HepG2 (cell line): ENCODE results near the gene ABCB11. TPM values are rescaled to one million over a fixed set of nuclear protein-coding genes. Genes with fewer than 3 reads are reported as not detected.

Experiments
- ATAC-seq: fragments of 200-7000 bp; cut with Tn5 transposase; 3 replicates; pipeline ENCODE4 v1.9.1; 2020; ENCODE audit warnings: mild to moderate bottlenecking, moderate library complexity
- BruUV-seq: library from RNA; stranded (reverse); fragments of 400-500 nt; replicated peaks from 2 replicates; lab custom pipeline; 2021; lab: Mats Ljungman, UMichigan
- CTCF ChIA-PET: fragments of 300-600 bp; formaldehyde crosslinking; extraction: SDS; loops from one replicate; lab custom pipeline; 2021; ENCODE audit warnings: low total read pairs, inconsistent platforms, low intra/inter-chr PET ratio; lab: Yijun Ruan, JAX
- POLR2A ChIA-PET: fragments of 350-600 bp; sonication (Branson Sonifier 250); formaldehyde crosslinking; loops from one replicate; lab custom pipeline; 2020; ENCODE audit warnings: antibody characterized with exemption, inconsistent platforms; lab: Yijun Ruan, JAX
- DNase-seq: peaks from one replicate; pipeline ENCODE4 v3.0.0-alpha.2; 2015; ENCODE audit warnings: low spot score
- FAIRE-seq: peaks from 3 replicates; lab custom pipeline; 2011; peaks lifted over from hg19 to GRCh38; lab: Jason Lieb, UNC
- H2AFZ ChIP-seq: one replicate; pipeline ENCODE4 v1.6.1; 2011; ENCODE audit warnings: low read length, inconsistent platforms
- H3K27ac ChIP-seq: fragments of 300-600 bp; 3 replicates; pipeline ENCODE4 v1.8.0; 2011; ENCODE audit warnings: mixed run types, mild to moderate bottlenecking, mixed read lengths, low read length, inconsistent platforms; ENCODE audit not compliant: insufficient read depth; ENCODE audit errors: extremely low read length
- H3K27me3 ChIP-seq, 2 experiments: fragments of 200-600 bp in 1 of 2; 2 replicates in 1 of 2; 3 replicates in 1 of 2; pipeline versions ENCODE4 v1.6.0 to v1.8.0; 2011; ENCODE audit warnings: low read length in 2 of 2, mild to moderate bottlenecking in 2 of 2, moderate library complexity in 2 of 2, inconsistent platforms in 1 of 2; ENCODE audit not compliant: insufficient read depth in 2 of 2, control insufficient read depth in 1 of 2
- H3K36me3 ChIP-seq, 2 experiments: fragments of 200-600 bp in 1 of 2; replicated peaks in 1 of 2; 2 replicates in 1 of 2; 3 replicates in 1 of 2; pipeline versions ENCODE4 v1.5.1 to v1.8.0; 2011; ENCODE audit warnings: low read length in 2 of 2, inconsistent platforms in 1 of 2; ENCODE audit not compliant: insufficient read depth in 2 of 2, control insufficient read depth in 1 of 2
- H3K4me1 ChIP-seq: 2 replicates; pipeline ENCODE4 v1.5.1; 2012; ENCODE audit warnings: low read length, inconsistent platforms; ENCODE audit not compliant: insufficient read depth
- H3K4me2 ChIP-seq: 2 replicates; pipeline ENCODE4 v1.6.0; 2011; ENCODE audit warnings: low read depth, low read length, inconsistent platforms
- H3K4me3 ChIP-seq, 3 experiments: fragments of 200-600 bp in 1 of 3; sonication (generic), shearing (Covaris generic) in 1 of 3; replicated peaks in 1 of 3; 2 replicates each; pipeline ENCODE4 v1.5.1; 2011 to 2016; ENCODE audit warnings: low read length in 3 of 3, inconsistent platforms in 2 of 3, low read depth in 2 of 3, mild to moderate bottlenecking in 2 of 3, control low read depth in 1 of 3, mixed read lengths in 1 of 3; ENCODE audit not compliant: insufficient read depth in 1 of 3
- H3K79me2 ChIP-seq: one replicate; pipeline ENCODE4 v1.6.1; 2011; ENCODE audit warnings: low read length, inconsistent platforms; ENCODE audit not compliant: insufficient read depth
- H3K9ac ChIP-seq: 2 replicates; pipeline ENCODE4 v1.6.0; 2011; ENCODE audit warnings: mild to moderate bottlenecking, low read depth, low read length, inconsistent platforms; ENCODE audit not compliant: insufficient read depth
- H3K9me3 ChIP-seq: 2 replicates; pipeline ENCODE4 v1.5.1; 2012; ENCODE audit warnings: mild to moderate bottlenecking, low read length
- H4K20me1 ChIP-seq: 2 replicates; pipeline ENCODE4 v1.6.0; 2011; ENCODE audit warnings: inconsistent platforms, mild to moderate bottlenecking, low read length, moderate library complexity; ENCODE audit not compliant: insufficient read depth
- BATF2 ChIP-seq: sonication (generic); formaldehyde crosslinking; IDR thresholded peaks from 2 replicates; pipeline ENCODE4 v1.8.0; 2022; ENCODE audit warnings: mild to moderate bottlenecking, missing genetic modification reagents, moderate library complexity
- ELF3 ChIP-seq: IDR thresholded peaks from 2 replicates; pipeline ENCODE4 v1.6.1; 2016; ENCODE audit warnings: missing genetic modification reagents, missing compliant biosample characterization
- REPIN1 ChIP-seq: sonication (generic); formaldehyde crosslinking; IDR thresholded peaks from 2 replicates; pipeline ENCODE4 v1.8.0; 2022; ENCODE audit warnings: missing genetic modification reagents, low read depth, mild to moderate bottlenecking, borderline replicate concordance
- TEAD2 ChIP-seq: sonication (generic); formaldehyde crosslinking; IDR thresholded peaks from 2 replicates; pipeline ENCODE4 v1.9.0; 2021; ENCODE audit warnings: missing genetic modification reagents
- ZBTB39 ChIP-seq: sonication (generic); formaldehyde crosslinking; IDR thresholded peaks from 2 replicates; pipeline ENCODE4 v1.5.0; 2020; ENCODE audit warnings: missing genetic modification reagents
- ZNF275 ChIP-seq: sonication (generic); formaldehyde crosslinking; IDR thresholded peaks from 2 replicates; pipeline ENCODE4 v1.8.0; 2022; ENCODE audit warnings: missing genetic modification reagents, mild to moderate bottlenecking, inconsistent platforms, borderline replicate concordance
- ZNF276 ChIP-seq: sonication (generic); formaldehyde crosslinking; IDR thresholded peaks from 2 replicates; pipeline ENCODE4 v1.4.0; 2020; ENCODE audit warnings: mild to moderate bottlenecking, low read depth, missing genetic modification reagents
- ZNF572 ChIP-seq: sonication (generic); formaldehyde crosslinking; IDR thresholded peaks from 2 replicates; pipeline ENCODE4 v1.5.1; 2020; ENCODE audit warnings: mild to moderate bottlenecking, missing genetic modification reagents
- ZNF788 ChIP-seq: sonication (generic); formaldehyde crosslinking; IDR thresholded peaks from 2 replicates; pipeline ENCODE4 v1.5.0; 2020; ENCODE audit warnings: mild to moderate bottlenecking, missing genetic modification reagents, borderline replicate concordance
- in situ Hi-C: cut with HindIII; loops from 2 replicates; pipeline ENCODE4 v1.10.0; 2017; ENCODE audit warnings: low pct_unique_long_range_greater_than_20kb; ENCODE audit not compliant: extremely low pct_ligation_motif_present
- intact Hi-C: fragments of 100-400 bp; cut with micrococcal nuclease; formaldehyde crosslinking; loops from one replicate; pipeline ENCODE4 v1.10.0; 2022; ENCODE audit not compliant: unreplicated experiment
- polyA plus RNA-seq, 8 experiments: library from polyadenylated mRNA; depleted of rRNA in 3 of 8; stranded (reverse) in 7 of 8; unstranded in 1 of 8; fragments of >200 nt; fragmentation: Illumina TruSeq in 4 of 8; extraction: Trizol in 4 of 8; gene quantifications; 2 replicates each; pipeline versions ENCODE4 v1.2.1 to v1.2.3, GENCODE V29; 2011 to 2016; ENCODE audit warnings: low read depth in 4 of 8, missing spikeins in 1 of 8, mixed read lengths in 1 of 8; ENCODE audit not compliant: insufficient read depth in 1 of 8
- total RNA-seq, 5 experiments: library from RNA; depleted of rRNA; stranded (reverse); fragments of >200 nt; fragmentation: Illumina TruSeq; extraction: Trizol; gene quantifications; 2 replicates each; pipeline ENCODE4 v1.2.3, GENCODE V29; 2016; ENCODE audit warnings: low read depth in 1 of 5
- TF ChIP-seq, protein P1 (sequence below): sonication (generic); formaldehyde crosslinking; IDR thresholded peaks from 2 replicates; pipeline ENCODE4 v1.5.0; 2020; ENCODE audit warnings: mild to moderate bottlenecking, missing genetic modification reagents
- TF ChIP-seq, protein P2 (sequence below): sonication (generic); formaldehyde crosslinking; IDR thresholded peaks from 2 replicates; pipeline ENCODE4 v1.8.0; 2022; ENCODE audit warnings: low read depth, missing genetic modification reagents
- TF ChIP-seq, protein P3 (sequence below): sonication (generic); formaldehyde crosslinking; IDR thresholded peaks from 2 replicates; pipeline ENCODE4 v1.4.0; 2020; ENCODE audit warnings: mild to moderate bottlenecking, missing genetic modification reagents

Gene ABCB11
- total and polyA plus RNA-seq, 2 of the 13 experiments (the other 11 are each of a cell fraction or from before 2014, with no cell fraction given) = not detected

DNA sequence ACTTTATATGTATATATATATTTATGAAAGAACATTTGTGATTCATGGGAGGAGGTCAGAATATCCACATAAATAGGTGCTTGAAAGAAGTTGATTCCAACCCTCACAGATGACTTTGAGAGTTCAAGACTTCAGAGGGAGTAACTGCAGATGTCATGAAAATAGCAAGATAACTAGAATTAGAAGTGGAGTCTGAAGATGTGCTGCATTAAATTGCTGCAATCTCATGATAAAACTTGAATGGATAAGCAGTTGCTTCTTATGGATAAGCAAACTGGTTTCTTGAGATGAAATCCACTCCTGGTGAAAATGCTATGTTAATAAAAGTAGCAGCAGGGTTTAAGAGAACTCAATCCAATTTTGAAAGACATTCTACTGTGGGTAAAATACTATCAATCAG lies 89.8 kb downstream of the ABCB11 start:
- H3K27ac ChIP-seq = no peak overlapping the region
- TF ChIP-seq ELF3 (CRISPR knock-in tag) (no peak), ZNF788 (CRISPR knock-in tag) (no peak), REPIN1 (CRISPR knock-in tag) (no peak), BATF2 (no peak), TEAD2 (CRISPR knock-in tag) (no peak), ZNF275 (CRISPR knock-in tag) (no peak), ZNF572 (CRISPR knock-in tag) (no peak), ZNF276 (CRISPR knock-in tag) (no peak), ZBTB39 (CRISPR knock-in tag) (no peak)
- TF ChIP-seq, protein P1, sequence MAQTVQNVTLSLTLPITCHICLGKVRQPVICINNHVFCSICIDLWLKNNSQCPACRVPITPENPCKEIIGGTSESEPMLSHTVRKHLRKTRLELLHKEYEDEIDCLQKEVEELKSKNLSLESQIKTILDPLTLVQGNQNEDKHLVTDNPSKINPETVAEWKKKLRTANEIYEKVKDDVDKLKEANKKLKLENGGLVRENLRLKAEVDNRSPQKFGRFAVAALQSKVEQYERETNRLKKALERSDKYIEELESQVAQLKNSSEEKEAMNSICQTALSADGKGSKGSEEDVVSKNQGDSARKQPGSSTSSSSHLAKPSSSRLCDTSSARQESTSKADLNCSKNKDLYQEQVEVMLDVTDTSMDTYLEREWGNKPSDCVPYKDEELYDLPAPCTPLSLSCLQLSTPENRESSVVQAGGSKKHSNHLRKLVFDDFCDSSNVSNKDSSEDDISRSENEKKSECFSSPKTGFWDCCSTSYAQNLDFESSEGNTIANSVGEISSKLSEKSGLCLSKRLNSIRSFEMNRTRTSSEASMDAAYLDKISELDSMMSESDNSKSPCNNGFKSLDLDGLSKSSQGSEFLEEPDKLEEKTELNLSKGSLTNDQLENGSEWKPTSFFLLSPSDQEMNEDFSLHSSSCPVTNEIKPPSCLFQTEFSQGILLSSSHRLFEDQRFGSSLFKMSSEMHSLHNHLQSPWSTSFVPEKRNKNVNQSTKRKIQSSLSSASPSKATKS (CRISPR knock-in tag) = no peak
- TF ChIP-seq, protein P2, sequence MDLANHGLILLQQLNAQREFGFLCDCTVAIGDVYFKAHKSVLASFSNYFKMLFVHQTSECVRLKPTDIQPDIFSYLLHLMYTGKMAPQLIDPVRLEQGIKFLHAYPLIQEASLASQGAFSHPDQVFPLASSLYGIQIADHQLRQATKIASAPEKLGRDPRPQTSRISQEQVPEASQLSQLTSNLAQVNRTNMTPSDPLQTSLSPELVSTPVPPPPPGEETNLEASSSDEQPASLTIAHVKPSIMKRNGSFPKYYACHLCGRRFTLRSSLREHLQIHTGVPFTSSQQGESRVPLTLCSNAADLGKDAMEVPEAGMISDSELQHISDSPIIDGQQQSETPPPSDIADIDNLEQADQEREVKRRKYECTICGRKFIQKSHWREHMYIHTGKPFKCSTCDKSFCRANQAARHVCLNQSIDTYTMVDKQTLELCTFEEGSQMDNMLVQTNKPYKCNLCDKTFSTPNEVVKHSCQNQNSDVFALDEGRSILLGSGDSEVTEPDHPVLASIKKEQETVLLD = no peak
- TF ChIP-seq, protein P3, sequence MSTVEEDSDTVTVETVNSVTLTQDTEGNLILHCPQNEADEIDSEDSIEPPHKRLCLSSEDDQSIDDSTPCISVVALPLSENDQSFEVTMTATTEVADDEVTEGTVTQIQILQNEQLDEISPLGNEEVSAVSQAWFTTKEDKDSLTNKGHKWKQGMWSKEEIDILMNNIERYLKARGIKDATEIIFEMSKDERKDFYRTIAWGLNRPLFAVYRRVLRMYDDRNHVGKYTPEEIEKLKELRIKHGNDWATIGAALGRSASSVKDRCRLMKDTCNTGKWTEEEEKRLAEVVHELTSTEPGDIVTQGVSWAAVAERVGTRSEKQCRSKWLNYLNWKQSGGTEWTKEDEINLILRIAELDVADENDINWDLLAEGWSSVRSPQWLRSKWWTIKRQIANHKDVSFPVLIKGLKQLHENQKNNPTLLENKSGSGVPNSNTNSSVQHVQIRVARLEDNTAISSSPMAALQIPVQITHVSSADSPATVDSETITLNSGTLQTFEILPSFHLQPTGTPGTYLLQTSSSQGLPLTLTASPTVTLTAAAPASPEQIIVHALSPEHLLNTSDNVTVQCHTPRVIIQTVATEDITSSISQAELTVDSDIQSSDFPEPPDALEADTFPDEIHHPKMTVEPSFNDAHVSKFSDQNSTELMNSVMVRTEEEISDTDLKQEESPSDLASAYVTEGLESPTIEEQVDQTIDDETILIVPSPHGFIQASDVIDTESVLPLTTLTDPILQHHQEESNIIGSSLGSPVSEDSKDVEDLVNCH (CRISPR knock-in tag) = no peak

More for the DNA sequence above, 89.8 kb downstream of the ABCB11 start:
- POLR2A ChIA-PET = no interaction called here
- in situ Hi-C loops = no loop called here
- H3K4me2 ChIP-seq = no peak overlapping the region
- no peaks in the 10 kb centered on the region for H3K9me3 ChIP-seq
- H2AFZ ChIP-seq = no peak overlapping the region
- DNase-seq (no peak), ATAC-seq (no peak), FAIRE-seq (no peak)
- H3K4me1 ChIP-seq = no peaks in the 10 kb centered on the region
- 0 out of 5 replicates have a peak, but pooled peaks cover 0 to 3% of the 10 kb centered on the region in 2 experiments for H3K27me3 ChIP-seq
- no peak overlapping the region for H3K9ac ChIP-seq
- intact Hi-C loops = no loop called here
- no peaks in the 10 kb centered on the region for H4K20me1 ChIP-seq
- H3K4me3 ChIP-seq = no peak overlapping the region
- no peaks in the 10 kb centered on the region for H3K79me2 ChIP-seq
- H3K36me3 ChIP-seq = no peaks in the 10 kb centered on the region
- BruUV-seq = no TSS peak
- CTCF ChIA-PET = no interaction called here
